HT-29 (cell line): ENCODE measurements around the gene SLC27A5. TPM values are rescaled to one million over a fixed set of nuclear protein-coding genes. Genes with fewer than 3 reads are reported as not detected.
"Not testable (repeated sequence)": the region's sequence is repeated elsewhere in the genome, so short reads cannot be mapped to it uniquely, and the experiment has no call there.

ENCODE experiments used
- DNase-seq: peaks from one replicate; pipeline ENCODE4 v3.0.0-alpha.2; 2015; ENCODE audit warnings: low spot score
- total RNA-seq: library from RNA; depleted of rRNA; stranded (reverse); fragments of >200 nt; shearing (Covaris generic); gene quantifications from 2 replicates; pipeline ENCODE4 v1.2.3, GENCODE V29; 2014

The SLC27A5 gene
- total RNA-seq, 1 experiment from 2014 or later: 60.6 TPM

DNA sequence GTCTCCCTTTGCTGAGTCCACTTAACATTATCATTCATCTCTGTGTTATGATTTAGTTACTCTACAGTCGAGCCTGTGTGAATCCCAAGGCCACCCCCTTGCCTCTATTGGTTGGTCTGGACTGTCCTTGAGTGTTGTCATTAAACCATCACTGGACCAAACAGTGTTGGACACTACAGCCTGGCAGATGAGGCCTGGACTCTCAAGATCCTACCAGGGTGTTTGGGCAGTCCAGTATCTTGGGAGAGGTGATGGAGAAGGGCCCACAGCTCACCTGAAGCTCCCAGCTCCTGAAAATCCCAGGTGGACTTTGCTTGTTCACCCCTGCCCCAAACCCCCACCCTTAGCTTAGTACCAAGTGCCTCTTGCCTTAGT lies 39.3 kb upstream of the SLC27A5 start:
- no peak for DNase-seq

DNA sequence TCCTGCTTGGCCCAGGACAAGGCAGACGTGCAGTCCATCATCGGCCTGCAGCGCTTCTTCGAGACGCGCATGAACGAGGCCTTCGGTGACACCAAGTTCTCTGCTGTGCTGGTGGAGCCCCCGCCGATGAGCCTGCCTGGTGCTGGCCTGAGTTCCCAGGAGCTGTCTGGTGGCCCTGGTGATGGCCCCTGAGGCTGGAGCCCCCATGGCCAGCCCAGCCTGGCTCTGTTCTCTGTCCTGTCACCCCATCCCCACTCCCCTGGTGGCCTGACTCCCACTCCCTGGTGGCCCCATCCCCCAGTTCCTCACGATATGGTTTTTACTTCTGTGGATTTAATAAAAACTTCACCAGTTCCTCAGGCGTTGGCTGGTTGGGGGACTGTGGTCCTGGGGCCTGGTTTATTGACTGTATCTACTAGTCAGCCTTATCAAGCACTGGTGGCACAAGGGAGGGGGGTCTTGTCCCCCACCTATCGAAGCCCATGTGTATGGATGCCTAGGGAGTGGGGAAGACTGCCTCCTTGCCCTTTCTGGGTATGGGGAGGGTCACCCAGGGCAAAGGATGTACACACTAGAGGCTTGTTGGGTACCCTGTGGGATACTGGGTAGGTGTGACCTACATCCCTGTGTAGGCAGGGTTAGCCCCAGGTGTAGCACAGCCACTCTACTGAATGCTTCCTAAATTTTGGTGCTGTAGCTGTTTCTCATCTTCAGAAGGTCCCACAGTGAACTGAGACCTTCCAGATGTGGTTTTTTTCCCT lies 38.8 kb upstream of the SLC27A5 start:
- DNase-seq: no peak

DNA sequence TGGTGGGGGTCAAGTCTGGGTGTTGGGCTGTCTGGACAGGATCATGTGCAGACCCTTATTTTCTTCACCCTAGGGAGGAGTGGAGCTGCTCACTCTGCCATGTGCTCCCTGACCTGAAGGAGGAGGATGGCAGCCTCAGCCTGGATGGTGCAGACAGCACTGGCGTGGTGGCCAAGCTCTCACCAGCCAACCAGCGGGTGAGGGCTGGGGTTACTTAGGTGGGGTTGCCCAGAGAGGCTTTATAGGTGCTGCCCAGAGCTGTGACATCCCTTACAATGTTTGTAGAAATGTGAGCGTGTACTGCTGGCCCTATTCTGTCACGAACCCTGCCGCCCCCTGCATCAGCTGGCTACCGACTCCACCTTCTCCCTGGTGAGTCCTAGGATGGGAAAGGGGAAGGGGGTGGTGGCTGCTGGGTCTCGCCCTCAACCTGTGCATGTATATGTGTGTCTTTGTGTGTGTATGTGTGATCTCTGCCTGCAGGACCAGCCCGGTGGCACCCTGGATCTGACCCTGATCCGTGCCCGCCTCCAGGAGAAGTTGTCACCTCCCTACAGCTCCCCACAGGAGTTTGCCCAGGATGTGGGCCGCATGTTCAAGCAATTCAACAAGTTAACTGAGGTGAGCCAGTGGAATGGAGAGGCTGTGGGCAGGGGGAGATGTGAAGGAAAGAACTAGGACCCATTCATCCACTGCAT lies 38.0 kb upstream of the SLC27A5 start:
- no peak for DNase-seq

DNA sequence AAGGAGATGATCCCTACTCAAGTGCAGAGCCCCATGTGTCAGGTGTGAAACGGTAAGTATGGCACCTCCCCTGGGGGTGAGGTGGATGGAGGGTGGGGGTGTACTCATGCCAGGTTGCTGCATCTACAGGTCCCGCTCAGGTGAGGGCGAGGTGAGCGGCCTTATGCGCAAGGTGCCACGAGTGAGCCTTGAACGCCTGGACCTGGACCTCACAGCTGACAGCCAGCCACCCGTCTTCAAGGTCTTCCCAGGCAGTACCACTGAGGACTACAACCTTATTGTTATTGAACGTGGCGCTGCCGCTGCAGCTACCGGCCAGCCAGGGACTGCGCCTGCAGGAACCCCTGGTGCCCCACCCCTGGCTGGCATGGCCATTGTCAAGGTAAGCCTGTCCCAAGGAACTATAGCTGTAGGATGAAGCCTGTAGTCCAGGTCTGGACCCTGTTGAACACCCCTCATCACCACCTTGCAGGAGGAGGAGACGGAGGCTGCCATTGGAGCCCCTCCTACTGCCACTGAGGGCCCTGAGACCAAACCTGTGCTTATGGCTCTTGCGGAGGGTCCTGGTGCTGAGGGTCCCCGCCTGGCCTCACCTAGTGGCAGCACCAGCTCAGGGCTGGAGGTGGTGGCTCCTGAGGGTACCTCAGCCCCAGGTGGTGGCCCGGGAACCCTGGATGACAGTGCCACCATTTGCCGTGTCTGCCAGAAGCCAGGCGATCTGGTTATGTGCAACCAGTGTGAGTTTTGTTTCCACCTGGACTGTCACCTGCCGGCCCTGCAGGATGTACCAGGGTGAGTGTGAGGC lies 37.3 kb upstream of the SLC27A5 start:
- DNase-seq: no peak

DNA sequence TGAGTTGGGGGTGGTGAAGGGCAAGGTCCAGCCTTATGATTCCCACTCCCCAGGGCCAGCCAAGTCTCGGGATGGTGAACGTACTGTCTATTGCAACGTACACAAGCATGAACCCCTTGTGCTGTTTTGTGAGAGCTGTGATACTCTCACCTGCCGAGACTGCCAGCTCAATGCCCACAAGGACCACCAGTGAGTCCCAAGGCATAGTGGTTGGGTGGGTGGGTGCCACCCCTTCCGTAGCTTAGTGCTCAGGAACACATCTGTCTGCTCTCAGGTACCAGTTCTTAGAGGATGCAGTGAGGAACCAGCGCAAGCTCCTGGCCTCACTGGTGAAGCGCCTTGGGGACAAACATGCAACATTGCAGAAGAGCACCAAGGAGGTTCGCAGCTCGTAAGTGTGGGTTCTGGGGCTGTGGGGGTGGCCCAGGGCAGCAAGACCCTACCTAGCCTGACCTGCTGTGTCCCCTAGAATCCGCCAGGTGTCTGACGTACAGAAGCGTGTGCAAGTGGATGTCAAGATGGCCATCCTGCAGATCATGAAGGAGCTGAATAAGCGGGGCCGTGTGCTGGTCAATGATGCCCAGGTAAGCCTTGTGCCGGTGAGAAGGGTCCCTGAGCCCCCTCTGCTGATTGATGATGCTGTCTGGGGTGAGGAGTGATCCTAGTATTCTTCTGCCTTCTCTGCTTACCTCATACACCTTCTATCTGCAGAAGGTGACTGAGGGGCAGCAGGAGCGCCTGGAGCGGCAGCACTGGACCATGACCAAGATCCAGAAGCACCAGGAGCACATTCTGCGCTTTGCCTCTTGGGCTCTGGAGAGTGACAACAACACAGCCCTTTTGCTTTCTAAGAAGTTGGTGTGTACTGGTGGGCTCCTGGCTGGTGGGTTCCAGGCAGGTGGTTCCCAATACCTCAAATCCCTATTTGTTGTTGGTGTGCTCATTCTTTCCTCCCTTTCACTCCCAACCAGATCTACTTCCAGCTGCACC lies 35.8 kb upstream of the SLC27A5 start:
- no peak for DNase-seq

DNA sequence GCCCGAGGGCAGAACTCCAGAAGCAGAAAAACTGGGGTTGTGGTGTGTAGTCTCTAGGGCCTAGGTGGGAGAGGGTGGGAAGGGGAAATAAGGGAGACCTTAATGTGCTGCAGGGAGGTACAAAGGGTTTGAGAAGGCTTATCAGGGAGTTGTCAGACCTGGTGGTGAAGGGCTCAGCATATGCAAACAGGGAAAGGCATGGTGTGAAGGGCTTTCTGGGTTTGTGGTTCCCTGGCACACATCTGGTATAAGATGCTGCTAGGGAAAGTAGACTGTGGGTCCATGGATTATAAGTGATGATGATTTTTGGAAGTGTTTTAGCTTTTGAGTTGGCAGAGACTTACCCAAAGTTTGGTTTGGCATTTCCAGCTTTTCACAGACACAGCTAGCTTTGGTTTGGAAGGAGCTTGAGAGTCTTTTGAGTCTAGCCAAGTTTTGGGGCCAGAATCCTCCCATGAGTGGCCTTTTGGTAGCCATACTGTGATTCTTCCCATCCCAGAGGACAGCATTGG lies 34.3 kb upstream of the SLC27A5 start:
- DNase-seq: no peak

DNA sequence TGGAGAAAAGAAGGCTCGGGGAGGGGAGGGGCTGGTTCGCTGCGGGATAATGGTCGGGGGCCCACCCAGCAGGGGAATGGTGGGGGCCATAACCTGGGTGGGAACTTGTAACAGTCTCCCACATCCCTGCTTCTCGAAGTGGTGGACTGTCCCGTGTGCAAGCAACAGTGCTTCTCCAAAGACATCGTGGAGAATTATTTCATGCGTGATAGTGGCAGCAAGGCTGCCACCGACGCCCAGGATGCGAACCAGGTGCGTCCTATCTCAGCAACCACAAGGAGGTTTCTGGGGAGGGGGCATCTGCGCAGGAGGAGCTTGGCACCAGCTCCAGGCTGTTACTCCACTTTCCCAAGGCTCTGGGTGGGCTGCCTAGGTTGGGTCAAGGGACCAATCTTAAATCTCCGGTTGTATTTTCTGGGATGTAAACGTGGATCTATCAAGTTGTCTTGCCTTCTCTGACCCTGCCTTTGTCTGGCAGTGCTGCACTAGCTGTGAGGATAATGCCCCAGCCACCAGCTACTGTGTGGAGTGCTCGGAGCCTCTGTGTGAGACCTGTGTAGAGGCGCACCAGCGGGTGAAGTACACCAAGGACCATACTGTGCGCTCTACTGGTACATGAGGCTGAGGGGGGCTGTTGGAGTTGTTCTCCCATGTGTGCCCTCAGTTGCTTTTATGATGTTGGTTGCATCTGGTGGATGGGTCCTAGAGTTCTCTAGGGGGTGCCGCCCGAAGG lies 33.7 kb upstream of the SLC27A5 start:
- no peak for DNase-seq

DNA sequence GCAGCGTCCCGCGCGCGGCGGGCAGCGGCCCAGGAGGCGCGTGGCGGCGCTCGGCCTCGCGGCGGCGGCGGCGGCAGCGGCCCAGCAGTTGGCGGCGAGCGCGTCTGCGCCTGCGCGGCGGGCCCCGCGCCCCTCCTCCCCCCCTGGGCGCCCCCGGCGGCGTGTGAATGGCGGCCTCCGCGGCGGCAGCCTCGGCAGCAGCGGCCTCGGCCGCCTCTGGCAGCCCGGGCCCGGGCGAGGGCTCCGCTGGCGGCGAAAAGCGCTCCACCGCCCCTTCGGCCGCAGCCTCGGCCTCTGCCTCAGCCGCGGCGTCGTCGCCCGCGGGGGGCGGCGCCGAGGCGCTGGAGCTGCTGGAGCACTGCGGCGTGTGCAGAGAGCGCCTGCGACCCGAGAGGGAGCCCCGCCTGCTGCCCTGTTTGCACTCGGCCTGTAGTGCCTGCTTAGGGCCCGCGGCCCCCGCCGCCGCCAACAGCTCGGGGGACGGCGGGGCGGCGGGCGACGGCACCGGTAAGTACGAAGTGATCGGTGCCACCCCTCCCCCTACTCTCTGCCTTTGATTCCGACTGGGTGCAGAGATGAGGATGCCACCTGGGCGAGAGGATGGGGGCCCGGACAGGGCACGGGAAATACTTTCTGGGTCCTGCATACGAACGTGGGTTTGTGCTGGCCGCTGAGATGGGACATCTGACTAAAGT lies 32.9 kb upstream of the SLC27A5 start:
- DNase-seq: peak; percentile 59

DNA sequence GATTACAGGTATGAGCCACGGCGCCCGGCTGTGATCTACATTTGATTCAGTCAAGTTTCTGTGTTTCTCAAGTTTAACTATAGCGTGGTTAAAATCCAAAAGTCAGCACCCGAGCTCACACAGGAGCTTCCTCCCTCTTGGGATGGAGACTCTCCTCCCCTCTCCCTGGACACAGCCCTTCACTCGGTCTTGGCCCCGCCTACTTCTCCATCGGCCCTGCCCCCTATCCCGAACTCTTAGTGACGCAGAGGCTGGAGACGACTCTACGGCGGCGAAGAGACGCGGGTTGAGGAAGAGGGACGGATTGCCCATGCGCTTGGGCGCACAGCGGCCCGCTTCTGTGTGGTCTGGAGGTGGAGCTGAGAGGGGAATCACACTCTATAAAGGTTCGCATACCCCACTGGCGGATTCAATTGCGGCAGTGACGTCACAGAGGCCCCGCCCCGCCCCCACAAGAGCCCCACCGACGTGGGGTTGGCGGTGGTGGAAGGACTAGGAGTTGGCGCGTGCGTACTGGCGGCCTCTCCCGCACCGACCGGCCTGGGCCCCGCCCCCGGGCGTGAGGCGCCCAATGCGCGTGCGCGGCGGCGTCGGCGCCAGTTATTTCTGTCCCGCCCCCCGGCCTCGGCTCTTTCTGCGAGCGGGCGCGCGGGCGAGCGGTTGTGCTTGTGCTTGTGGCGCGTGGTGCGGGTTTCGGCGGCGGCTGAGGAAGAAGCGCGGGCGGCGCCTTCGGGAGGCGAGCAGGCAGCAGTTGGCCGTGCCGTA lies 32.2 kb upstream of the SLC27A5 start, which contains the start of gene TRIM28:
Gene TRIM28 (plus strand): TSS at position 239 of the 765 bp plus-strand sequence. CDS start 694 bp downstream, outside the sequence.
- peak; percentile 100 for DNase-seq

DNA sequence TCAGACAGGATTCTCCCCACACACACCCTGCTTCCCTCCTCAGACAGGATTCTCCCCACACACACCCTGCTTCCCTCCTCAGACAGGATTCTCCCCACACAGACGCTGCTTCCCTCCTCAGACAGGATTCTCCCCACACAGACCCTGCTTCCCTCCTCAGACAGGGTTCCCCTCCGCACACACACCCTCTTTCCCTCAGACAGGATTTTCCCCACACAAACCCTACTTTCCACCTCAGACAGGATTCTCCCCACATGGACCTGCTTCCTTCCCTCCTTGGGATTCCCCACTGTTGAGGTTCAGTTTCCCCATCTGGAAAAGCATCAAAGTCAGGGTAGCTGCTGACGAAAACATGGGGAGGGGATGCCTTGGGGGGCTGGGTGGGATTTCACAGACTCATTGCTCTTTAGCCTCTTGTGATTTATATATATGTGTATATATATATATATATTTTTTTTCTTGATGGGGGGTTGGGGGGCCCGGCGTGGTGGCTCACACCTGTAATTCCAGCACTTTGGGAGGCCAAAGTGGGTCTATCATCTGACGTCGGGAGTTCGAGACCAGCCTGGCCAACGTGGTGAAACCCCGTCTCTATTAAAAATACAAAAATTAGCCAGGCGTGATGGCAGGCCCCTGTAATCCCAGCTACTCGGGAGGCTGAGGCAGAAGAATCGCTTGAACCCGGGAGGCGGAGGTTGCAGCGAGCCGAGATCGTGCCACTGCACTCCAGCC lies 31.0 kb upstream of the SLC27A5 start:
- not testable (repeated sequence) for DNase-seq

DNA sequence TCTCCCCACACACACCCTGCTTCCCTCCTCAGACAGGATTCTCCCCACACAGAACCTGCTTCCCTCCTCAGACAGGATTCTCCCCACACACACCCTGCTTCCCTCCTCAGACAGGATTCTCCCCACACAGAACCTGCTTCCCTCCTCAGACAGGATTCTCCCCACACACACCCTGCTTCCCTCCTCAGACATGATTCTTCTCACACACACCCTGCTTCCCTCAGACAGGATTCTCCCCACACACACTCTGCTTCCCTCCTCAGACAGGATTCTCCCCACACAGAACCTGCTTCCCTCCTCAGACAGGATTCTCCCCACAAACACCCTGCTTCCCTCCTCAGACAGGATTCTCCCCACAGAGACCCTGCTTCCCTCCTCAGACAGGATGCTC lies 27.4 kb upstream of the SLC27A5 start:
- DNase-seq: not testable (repeated sequence)

DNA sequence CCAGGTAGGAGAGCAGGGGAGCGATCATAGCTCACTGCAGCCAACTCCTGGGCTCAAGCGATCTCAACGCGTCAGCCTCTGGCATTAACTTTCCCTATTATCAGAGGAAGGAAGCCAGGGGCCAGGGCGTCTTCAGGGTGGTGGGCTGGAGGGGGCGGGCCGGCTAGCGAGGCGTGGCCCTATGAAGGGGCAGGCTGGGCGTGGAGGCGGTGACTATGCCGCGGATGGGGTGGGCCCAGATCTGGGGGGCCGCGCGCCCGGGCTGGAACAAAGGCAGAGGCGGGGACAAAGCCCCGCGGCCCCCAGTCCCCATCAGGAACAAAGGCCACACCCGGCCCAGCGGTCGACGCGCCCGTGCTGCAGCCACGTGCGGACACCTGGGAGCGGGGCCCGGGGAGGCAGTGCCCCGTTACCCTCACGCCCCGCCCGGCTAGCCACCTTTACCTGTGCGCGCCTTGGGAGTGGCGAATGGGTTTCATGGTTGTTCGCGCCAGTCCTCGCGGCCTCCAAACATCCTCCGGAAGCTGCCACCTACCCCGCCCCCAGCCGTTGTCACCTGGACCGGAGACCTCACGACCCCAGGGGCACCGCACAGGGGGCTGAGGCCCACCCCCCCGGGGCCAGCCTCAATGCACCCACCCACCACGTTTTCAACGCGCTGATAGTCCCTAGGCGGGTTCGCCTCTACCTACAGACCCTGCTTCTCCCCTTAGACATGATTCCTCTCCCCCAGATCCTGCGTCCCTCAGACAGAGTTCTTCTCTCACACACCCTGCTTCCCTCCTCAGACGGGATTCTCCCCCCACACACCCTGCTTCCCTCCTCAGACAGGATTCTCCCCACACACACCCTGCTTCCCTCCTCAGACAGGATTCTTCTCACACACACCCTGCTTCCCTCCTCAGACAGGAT lies 26.7 kb upstream of the SLC27A5 start:
- DNase-seq: peak; percentile 41

DNA sequence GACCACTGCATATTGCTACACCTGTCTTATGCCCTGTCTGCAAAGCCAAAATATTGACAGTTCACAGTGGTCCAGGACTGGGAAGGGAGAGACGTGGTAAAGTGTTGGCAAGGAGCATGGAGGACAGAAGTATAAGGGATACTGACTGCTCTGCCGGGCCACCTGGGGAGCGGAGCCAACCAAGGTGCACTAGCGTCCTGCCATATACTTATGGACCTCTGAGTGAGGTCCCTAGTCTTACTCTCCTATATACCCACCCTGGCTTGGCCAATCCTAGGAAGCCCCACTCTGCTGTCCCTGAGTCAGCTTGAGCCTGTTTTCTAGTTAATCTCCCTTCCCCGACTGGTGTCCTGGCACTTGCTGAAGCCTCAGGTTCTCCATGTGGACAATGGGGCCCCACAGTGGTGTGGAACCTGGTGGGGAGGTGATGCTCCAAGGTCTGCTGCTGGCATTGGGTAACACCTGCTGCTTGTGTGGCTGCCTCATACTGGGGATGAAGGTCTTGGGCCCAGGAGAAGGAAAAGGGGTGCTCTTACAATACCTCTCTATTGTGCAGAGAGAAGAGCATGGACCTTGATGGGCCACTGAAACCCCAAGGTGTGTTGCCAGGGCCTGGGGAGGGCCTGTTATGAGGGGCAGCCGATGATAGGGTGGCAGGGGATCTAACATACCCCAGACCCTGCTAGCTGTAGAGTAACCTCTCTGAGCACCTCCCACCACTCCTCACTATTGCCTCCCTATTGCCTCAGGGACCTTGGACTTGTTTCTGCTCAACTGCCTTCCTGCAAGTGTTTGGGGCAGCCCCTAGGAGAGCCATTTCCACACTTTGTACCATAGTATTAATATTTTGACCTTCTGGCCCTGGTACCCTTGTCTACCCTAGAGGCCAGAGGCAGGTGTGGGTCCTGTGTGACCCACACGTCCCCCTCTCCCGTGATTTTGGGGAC lies 25.3 kb upstream of the SLC27A5 start:
- no peak for DNase-seq

DNA sequence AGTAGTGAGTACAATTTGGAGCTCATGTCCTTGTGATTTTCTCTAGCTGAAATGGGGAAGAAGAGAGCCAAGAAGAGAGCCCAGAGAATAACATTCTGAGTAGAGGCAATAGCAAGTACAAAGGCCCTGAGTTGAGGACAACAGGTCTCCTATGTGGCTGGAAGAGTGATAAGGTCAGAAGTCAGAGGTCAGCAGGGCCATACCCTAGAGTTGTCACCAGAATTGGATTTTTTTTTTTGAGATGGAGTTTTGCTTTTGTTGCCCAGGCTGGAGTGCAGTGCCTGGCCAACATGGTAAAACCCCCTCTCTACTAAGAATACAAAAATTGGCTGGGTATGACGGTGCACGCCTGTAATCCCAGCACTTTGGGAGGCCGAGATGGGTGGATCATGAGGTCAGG lies 24.1 kb upstream of the SLC27A5 start:
- no peak for DNase-seq

DNA sequence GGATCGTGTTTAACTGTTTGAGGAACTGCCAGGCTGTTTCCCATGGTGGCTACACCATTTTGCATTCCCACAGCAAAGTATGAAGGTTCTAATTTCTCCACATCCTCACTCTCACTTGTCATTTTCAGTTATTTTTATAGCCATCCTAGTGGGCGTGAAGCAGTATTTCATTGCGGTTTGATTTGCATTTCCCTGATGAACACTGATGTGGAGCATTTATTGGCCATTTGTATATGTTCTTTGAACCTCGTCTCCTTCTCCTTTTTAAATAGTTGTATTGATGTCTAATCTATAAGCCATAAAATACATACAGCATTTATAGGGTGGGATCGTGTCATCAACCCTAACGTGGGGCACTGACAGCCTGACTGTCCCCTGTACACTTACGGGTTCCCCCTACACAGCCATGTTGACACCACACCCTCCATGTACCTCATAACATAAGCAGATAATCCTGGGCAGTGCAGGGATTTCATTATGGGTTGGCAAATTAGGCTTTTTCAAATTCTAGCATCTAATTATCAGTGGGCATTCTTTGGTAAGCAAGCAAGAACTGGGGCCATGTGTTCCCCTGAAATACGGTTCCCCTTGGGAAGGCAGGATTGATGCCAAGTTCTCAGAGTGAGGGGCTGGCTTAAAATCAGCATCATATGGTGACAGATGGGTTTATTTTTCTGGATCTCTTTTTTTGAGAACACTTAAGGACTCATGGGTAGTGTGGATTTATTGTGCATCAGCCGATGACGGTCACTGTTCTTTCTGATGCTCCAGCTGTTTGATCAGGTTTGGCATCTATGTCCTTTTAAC lies 19.4 kb upstream of the SLC27A5 start:
- DNase-seq: no peak
